GM12891 (cell line): ENCODE results near the gene DOCK10.

ENCODE experiments used
- POLR2A ChIP-seq: IDR thresholded peaks from 2 replicates; pipeline ENCODE4 v1.6.1; 2011; ENCODE audit warnings: low read depth, low read length, control low read depth
- SPI1 ChIP-seq: IDR thresholded peaks from 2 replicates; pipeline ENCODE4 v1.6.1; 2011; ENCODE audit warnings: low read depth, low read length, control low read depth
- TAF1 ChIP-seq: IDR thresholded peaks from 2 replicates; pipeline ENCODE4 v1.6.1; 2011; ENCODE audit warnings: low read depth, low read length, control low read depth

DNA sequence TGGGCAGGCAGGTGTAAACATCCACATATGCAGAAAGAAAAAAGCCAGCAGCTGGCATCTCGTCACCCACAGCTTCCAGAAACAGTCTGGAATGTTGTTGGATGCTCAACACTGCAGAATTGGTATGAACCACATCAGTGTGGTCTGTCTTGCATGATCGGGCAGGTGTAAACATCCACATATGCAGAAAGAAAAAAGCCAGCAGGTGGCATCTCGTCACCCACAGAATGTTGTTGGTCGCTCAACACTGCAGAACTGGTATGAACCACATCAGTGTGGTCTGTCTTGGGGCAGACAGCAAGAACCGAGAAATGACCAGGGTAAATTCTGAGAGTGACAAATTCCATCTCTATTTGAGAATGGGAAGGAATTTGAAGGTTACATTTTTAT is 39.6 kb downstream of the DOCK10 start:
- TF ChIP-seq POLR2A = no peak
- no peak for TF ChIP-seq TAF1
- TF ChIP-seq SPI1 = no peak
